ENCODE measurements around the gene IL33. TPM values are rescaled to one million over a fixed set of nuclear protein-coding genes. Genes with fewer than 3 reads are reported as not detected.

The IL33 gene
- polyA plus RNA-seq, 1 donor from 2014 or later, result not detected

GRCh38 chr9:6219981-6220380, 4.4 kb downstream of the IL33 start:
- Histone ChIP-seq H3K4me2 (ENCODE audit: low read length) (no peak overlapping the region), H3F3A (ENCODE audit: insufficient read depth, low read length, poor library complexity, severe bottlenecking) (no peaks in the 10 kb centered on the region), H3K27ac (ENCODE audit: low read length) (no peak overlapping the region), H3K27me3 (ENCODE audit: insufficient read depth, low read depth, low read length) (no peaks in the 10 kb centered on the region), H3K36me3 (ENCODE audit: insufficient read depth, low read length) (no peaks in the 10 kb centered on the region), H3K79me2 (replicated peaks; ENCODE audit: insufficient read depth, low read length) (no peaks in the 10 kb centered on the region), H3K9ac (ENCODE audit: low read length) (no peak overlapping the region), H4K20me1 (ENCODE audit: insufficient read depth) (no peaks in the 10 kb centered on the region), H3K9me2 (ENCODE audit: insufficient read depth, low read length) (no peaks in the 10 kb centered on the region), H3K4me3 (ENCODE audit: low read length) (no peak overlapping the region), H3K9me3 (ENCODE audit: low read length) (no peaks in the 10 kb centered on the region), H2AFZ (ENCODE audit: low read depth, low read length) (no peak overlapping the region)
- TF ChIP-seq REST (IDR thresholded peaks at IDR 0.05; ENCODE audit: borderline replicate concordance) (no peak), EZH2 (IDR thresholded peaks at IDR 0.05; ENCODE audit: borderline replicate concordance, insufficient read depth, low read length, poor library complexity, severe bottlenecking) (no peak), CTCF (IDR thresholded peaks at IDR 0.05; ENCODE audit: poor library complexity, severe bottlenecking) (no peak)

- no peaks in the 10 kb centered on the region for H3K27me3 ChIP-seq (ENCODE audit: insufficient read depth, low read depth, low read length)
- no peak overlapping the region for H3K27ac ChIP-seq (ENCODE audit: low read length)
- no peak overlapping the region for H3K4me3 ChIP-seq (ENCODE audit: low read length)
- TF ChIP-seq REST (IDR thresholded peaks at IDR 0.05; ENCODE audit: borderline replicate concordance) (no peak), TAF1 (IDR thresholded peaks at IDR 0.05; ENCODE audit: low read depth) (no peak), MXI1 (conservative IDR thresholded peaks at IDR 0.05; ENCODE audit: poor library complexity, severe bottlenecking) (no peak), EP300 (conservative IDR thresholded peaks at IDR 0.05; ENCODE audit: poor library complexity, severe bottlenecking) (no peak), CTCF (IDR thresholded peaks at IDR 0.05; ENCODE audit: poor library complexity, severe bottlenecking) (no peak), RAD21 (conservative IDR thresholded peaks at IDR 0.05) (no peak), EZH2 (IDR thresholded peaks at IDR 0.05; ENCODE audit: borderline replicate concordance, insufficient read depth, low read length, poor library complexity, severe bottlenecking) (no peak), SMC3 (conservative IDR thresholded peaks at IDR 0.05; ENCODE audit: poor library complexity) (no peak), POLR2AphosphoS5 (IDR thresholded peaks at IDR 0.05) (no peak)
- H2AFZ ChIP-seq (ENCODE audit: low read depth, low read length), result no peak overlapping the region
- no peaks in the 10 kb centered on the region for H3K36me3 ChIP-seq (ENCODE audit: insufficient read depth, low read length)
- H3K9me3 ChIP-seq (ENCODE audit: low read length), result no peaks in the 10 kb centered on the region
- no peak overlapping the region for H3K4me2 ChIP-seq (ENCODE audit: low read length)
- H3F3A ChIP-seq (ENCODE audit: insufficient read depth, low read length, poor library complexity, severe bottlenecking), result no peaks in the 10 kb centered on the region
- no peaks in the 10 kb centered on the region for H3K79me2 ChIP-seq (replicated peaks; ENCODE audit: insufficient read depth, low read length)
- no peak overlapping the region for H3K9ac ChIP-seq (ENCODE audit: low read length)
- no peaks in the 10 kb centered on the region for H4K20me1 ChIP-seq (ENCODE audit: insufficient read depth)
- H3K9me2 ChIP-seq (ENCODE audit: insufficient read depth, low read length), result no peaks in the 10 kb centered on the region
Observed at GRCh38 chr9:6224393-6225154, 9.0 kb downstream of the IL33 start.
